GM23338 (cell line): ENCODE results near the gene UTP11.

Experiments used
- CREB1 ChIP-seq: fragments of 250-450 bp; sonication (Bioruptor Pico); IDR thresholded peaks from 2 replicates; pipeline ENCODE4 v1.5.0; 2020; ENCODE audit warnings: low read depth, mild to moderate bottlenecking, moderate library complexity
- CTCF ChIP-seq, 2 experiments: fragments of 200-600 bp in 1 of 2; sonication (generic) in 1 of 2; conservative IDR thresholded peaks; 2 replicates each; pipeline versions ENCODE4 v1.5.1 to v1.6.1; 2016 to 2017; ENCODE audit warnings: antibody characterized with exemption in 2 of 2, low read depth in 2 of 2, mild to moderate bottlenecking in 2 of 2, moderate library complexity in 1 of 2
- EZH2 ChIP-seq: fragments of 200-600 bp; sonication (generic); IDR thresholded peaks from one replicate; pipeline ENCODE4 v1.8.0; 2017; ENCODE audit warnings: antibody characterized with exemption, mild to moderate bottlenecking, low read depth; ENCODE audit not compliant: unreplicated experiment
- EZH2phosphoT487 ChIP-seq: fragments of 200-600 bp; sonication (generic); IDR thresholded peaks from one replicate; pipeline ENCODE4 v1.8.1; 2018; ENCODE audit warnings: antibody characterized with exemption; ENCODE audit not compliant: unreplicated experiment
- JUNB ChIP-seq: IDR thresholded peaks from one replicate; pipeline ENCODE4 v1.6.1; 2016; ENCODE audit warnings: antibody characterized with exemption; ENCODE audit not compliant: unreplicated experiment
- POLR2AphosphoS5 ChIP-seq: IDR thresholded peaks from 2 replicates; pipeline ENCODE4 v1.6.1; 2016; ENCODE audit warnings: antibody characterized with exemption, low read depth
- ZNF462 ChIP-seq: fragments of 250-450 bp; sonication (Bioruptor Pico); IDR thresholded peaks from 2 replicates; pipeline ENCODE4 v1.5.0; 2020; ENCODE audit warnings: mild to moderate bottlenecking, moderate library complexity
- TF ChIP-seq, protein P1 (sequence below): IDR thresholded peaks from one replicate; pipeline ENCODE4 v1.6.1; 2018; ENCODE audit warnings: antibody characterized with exemption; ENCODE audit not compliant: unreplicated experiment

GRCh38 chr1:38014171-38014570 is 1.6 kb downstream of the UTP11 start:
- no peak for TF ChIP-seq CTCF (conservative IDR thresholded peaks at IDR 0.05; ENCODE audit: low read depth in 2 of 2)
- TF ChIP-seq JUNB: no peak
- TF ChIP-seq, protein P1, sequence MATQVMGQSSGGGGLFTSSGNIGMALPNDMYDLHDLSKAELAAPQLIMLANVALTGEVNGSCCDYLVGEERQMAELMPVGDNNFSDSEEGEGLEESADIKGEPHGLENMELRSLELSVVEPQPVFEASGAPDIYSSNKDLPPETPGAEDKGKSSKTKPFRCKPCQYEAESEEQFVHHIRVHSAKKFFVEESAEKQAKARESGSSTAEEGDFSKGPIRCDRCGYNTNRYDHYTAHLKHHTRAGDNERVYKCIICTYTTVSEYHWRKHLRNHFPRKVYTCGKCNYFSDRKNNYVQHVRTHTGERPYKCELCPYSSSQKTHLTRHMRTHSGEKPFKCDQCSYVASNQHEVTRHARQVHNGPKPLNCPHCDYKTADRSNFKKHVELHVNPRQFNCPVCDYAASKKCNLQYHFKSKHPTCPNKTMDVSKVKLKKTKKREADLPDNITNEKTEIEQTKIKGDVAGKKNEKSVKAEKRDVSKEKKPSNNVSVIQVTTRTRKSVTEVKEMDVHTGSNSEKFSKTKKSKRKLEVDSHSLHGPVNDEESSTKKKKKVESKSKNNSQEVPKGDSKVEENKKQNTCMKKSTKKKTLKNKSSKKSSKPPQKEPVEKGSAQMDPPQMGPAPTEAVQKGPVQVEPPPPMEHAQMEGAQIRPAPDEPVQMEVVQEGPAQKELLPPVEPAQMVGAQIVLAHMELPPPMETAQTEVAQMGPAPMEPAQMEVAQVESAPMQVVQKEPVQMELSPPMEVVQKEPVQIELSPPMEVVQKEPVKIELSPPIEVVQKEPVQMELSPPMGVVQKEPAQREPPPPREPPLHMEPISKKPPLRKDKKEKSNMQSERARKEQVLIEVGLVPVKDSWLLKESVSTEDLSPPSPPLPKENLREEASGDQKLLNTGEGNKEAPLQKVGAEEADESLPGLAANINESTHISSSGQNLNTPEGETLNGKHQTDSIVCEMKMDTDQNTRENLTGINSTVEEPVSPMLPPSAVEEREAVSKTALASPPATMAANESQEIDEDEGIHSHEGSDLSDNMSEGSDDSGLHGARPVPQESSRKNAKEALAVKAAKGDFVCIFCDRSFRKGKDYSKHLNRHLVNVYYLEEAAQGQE: no peak
- TF ChIP-seq EZH2phosphoT487: no peak
- TF ChIP-seq POLR2AphosphoS5: no peak
- no peak for TF ChIP-seq CREB1 (CRISPR knock-in tag)
- TF ChIP-seq EZH2: no peak
- TF ChIP-seq ZNF462: no peak
